ENCODE data around the gene BRWD1. TPM values are rescaled to one million over a fixed set of nuclear protein-coding genes. Genes with fewer than 3 reads are reported as not detected.
A peak's percentile ranks its signal among the peaks of the same experiment; 100 is the strongest.

BRWD1 gene
- total and polyA plus RNA-seq, 2 of the 13 experiments (the other 11 are each of a cell fraction or from before 2014, with no cell fraction given) = 13.9 to 28.0 TPM

DNA sequence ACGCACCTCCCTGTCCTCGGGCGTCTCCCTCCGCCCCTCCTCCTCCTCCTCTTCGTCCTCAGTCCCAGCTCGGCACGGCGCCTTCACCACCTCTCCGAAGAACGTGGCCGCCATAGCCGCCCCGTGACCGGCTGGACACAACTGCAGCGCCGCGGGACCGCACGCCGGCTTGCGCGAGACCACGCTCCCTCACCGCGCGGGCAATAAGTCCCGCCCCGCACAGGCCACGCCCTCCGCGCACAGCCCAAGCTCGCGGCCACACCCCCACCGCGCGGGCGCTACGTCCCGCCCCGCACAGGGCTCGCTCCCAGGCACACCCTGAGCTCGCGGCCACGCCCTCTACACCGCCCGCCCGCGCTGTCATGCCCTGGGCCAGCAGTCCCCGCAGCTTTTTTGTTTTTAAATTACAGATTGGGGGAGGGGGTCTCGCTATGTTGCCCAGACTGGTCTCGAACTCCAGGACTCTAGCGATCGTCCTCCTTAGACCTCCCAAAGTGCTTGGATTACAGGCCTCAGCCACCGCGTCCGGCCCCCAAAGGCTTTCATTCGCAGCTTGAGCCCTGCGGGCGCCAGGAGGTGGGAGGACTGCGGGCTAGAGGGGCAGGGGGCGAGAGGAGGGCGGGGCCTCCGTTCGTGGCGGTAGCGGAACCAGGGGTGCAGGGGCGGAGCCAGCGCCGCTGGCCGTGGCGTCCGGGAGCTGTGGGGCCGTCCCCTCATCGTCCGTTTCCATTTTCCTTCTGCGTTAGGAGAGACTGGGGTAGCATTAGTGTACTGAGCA lies 130.0 kb downstream of the BRWD1 start, which contains the start of gene PSMG1 (continued):
- 0 out of 2 replicates have a peak, but pooled peaks have one; percentile 28 for TF ChIP-seq ZBTB46 (CRISPR knock-in tag; IDR thresholded peaks at IDR 0.05; ENCODE audit: borderline replicate concordance)
- peak; percentile 35 for TF ChIP-seq CBX1 (IDR thresholded peaks at IDR 0.05; ENCODE audit: low read depth)
- TF ChIP-seq ADNP (CRISPR knock-in tag; IDR thresholded peaks at IDR 0.05) = no peak
- peak; percentile 40; the same call in 1 of the 2 replicates for TF ChIP-seq ZBTB38 (CRISPR knock-in tag; IDR thresholded peaks at IDR 0.05)
- no peak for TF ChIP-seq FOSL1 (CRISPR knock-in tag; IDR thresholded peaks at IDR 0.05; ENCODE audit: borderline replicate concordance)
- 0 out of 2 replicates have a peak, but pooled peaks have one; percentile 21 for TF ChIP-seq ATF2 (CRISPR knock-in tag; IDR thresholded peaks at IDR 0.05)
- no peak for TF ChIP-seq TBX3 (IDR thresholded peaks at IDR 0.05; ENCODE audit: borderline replicate concordance)
- TF ChIP-seq HOMEZ (CRISPR knock-in tag; IDR thresholded peaks at IDR 0.05; ENCODE audit: low read depth) = no peak; the same call in 1 of the 2 replicates
- TF ChIP-seq ZNF564 (CRISPR knock-in tag; IDR thresholded peaks at IDR 0.05) = peak; percentile 37; the same call in 1 of the 2 replicates
- no peak for TF ChIP-seq ZBTB1 (CRISPR knock-in tag; IDR thresholded peaks at IDR 0.05; ENCODE audit: borderline replicate concordance)
